A549 (cell line): ENCODE data around the gene SIGMAR1.
A peak's percentile ranks its signal among the peaks of the same experiment; 100 is the strongest.

ENCODE experiments used
- CTCF ChIP-seq: fragments of >200 bp; sonication (Bioruptor Twin); formaldehyde crosslinking; IDR thresholded peaks from 3 replicates; pipeline ENCODE4 v1.5.1; 2016
- EHMT2 ChIP-seq: fragments of 200-600 bp; sonication (generic); IDR thresholded peaks from 2 replicates; pipeline ENCODE4 v1.6.1; 2016; ENCODE audit warnings: antibody characterized with exemption, low read depth, mild to moderate bottlenecking, moderate library complexity
- EP300 ChIP-seq, 2 experiments: fragments of >200 bp; sonication (Bioruptor Twin); formaldehyde crosslinking; IDR thresholded peaks; 2 replicates in 1 of 2; 3 replicates in 1 of 2; pipeline ENCODE4 v1.6.1; 2016 to 2017
- KDM1A ChIP-seq: fragments of 200-600 bp; sonication (generic); IDR thresholded peaks from 2 replicates; pipeline ENCODE4 v1.6.1; 2016; ENCODE audit warnings: low read depth, mild to moderate bottlenecking
- POLR2A ChIP-seq: IDR thresholded peaks from 2 replicates; pipeline ENCODE4 v1.6.1; 2012; ENCODE audit warnings: mild to moderate bottlenecking, low read length
- TF ChIP-seq, protein P1 (sequence below): fragments of 200-600 bp; sonication (generic); IDR thresholded peaks from 2 replicates; pipeline ENCODE4 v1.6.1; 2016; ENCODE audit warnings: antibody characterized with exemption, mild to moderate bottlenecking, moderate library complexity
- TF ChIP-seq, protein P2 (sequence below): fragments of 150-350 bp; IDR thresholded peaks from 2 replicates; pipeline ENCODE4 v1.6.1; 2014; ENCODE audit warnings: low read depth, mild to moderate bottlenecking, low read length
- TF ChIP-seq, protein P3 (sequence below): fragments of 250-450 bp; sonication (Bioruptor Pico); IDR thresholded peaks from 2 replicates; pipeline ENCODE4 v1.5.0; 2021; ENCODE audit warnings: mild to moderate bottlenecking, moderate library complexity, borderline replicate concordance

GRCh38 chr9:34665381-34666250, 28.0 kb upstream of the SIGMAR1 start:
- no peak for TF ChIP-seq CTCF
- TF ChIP-seq, protein P1, sequence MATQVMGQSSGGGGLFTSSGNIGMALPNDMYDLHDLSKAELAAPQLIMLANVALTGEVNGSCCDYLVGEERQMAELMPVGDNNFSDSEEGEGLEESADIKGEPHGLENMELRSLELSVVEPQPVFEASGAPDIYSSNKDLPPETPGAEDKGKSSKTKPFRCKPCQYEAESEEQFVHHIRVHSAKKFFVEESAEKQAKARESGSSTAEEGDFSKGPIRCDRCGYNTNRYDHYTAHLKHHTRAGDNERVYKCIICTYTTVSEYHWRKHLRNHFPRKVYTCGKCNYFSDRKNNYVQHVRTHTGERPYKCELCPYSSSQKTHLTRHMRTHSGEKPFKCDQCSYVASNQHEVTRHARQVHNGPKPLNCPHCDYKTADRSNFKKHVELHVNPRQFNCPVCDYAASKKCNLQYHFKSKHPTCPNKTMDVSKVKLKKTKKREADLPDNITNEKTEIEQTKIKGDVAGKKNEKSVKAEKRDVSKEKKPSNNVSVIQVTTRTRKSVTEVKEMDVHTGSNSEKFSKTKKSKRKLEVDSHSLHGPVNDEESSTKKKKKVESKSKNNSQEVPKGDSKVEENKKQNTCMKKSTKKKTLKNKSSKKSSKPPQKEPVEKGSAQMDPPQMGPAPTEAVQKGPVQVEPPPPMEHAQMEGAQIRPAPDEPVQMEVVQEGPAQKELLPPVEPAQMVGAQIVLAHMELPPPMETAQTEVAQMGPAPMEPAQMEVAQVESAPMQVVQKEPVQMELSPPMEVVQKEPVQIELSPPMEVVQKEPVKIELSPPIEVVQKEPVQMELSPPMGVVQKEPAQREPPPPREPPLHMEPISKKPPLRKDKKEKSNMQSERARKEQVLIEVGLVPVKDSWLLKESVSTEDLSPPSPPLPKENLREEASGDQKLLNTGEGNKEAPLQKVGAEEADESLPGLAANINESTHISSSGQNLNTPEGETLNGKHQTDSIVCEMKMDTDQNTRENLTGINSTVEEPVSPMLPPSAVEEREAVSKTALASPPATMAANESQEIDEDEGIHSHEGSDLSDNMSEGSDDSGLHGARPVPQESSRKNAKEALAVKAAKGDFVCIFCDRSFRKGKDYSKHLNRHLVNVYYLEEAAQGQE: no peak; the same call in 1 of the 2 replicates
- peak; percentile 47 for TF ChIP-seq POLR2A
- TF ChIP-seq, protein P2, sequence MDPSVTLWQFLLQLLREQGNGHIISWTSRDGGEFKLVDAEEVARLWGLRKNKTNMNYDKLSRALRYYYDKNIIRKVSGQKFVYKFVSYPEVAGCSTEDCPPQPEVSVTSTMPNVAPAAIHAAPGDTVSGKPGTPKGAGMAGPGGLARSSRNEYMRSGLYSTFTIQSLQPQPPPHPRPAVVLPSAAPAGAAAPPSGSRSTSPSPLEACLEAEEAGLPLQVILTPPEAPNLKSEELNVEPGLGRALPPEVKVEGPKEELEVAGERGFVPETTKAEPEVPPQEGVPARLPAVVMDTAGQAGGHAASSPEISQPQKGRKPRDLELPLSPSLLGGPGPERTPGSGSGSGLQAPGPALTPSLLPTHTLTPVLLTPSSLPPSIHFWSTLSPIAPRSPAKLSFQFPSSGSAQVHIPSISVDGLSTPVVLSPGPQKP: no peak
- no peak for TF ChIP-seq EP300 (IDR thresholded peaks at IDR 0.05)
- TF ChIP-seq, protein P3, sequence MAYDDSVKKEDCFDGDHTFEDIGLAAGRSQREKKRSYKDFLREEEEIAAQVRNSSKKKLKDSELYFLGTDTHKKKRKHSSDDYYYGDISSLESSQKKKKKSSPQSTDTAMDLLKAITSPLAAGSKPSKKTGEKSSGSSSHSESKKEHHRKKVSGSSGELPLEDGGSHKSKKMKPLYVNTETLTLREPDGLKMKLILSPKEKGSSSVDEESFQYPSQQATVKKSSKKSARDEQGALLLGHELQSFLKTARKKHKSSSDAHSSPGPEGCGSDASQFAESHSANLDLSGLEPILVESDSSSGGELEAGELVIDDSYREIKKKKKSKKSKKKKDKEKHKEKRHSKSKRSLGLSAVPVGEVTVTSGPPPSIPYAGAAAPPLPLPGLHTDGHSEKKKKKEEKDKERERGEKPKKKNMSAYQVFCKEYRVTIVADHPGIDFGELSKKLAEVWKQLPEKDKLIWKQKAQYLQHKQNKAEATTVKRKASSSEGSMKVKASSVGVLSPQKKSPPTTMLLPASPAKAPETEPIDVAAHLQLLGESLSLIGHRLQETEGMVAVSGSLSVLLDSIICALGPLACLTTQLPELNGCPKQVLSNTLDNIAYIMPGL (CRISPR knock-in tag): peak; percentile 44; the same call in 1 of the 2 replicates
- TF ChIP-seq EHMT2: no peak
- no peak for TF ChIP-seq KDM1A
